Kidney (tissue), 14 donors: ENCODE data around the gene WDR26. TPM values are rescaled to one million over a fixed set of nuclear protein-coding genes. Genes with fewer than 3 reads are reported as not detected.
"Not testable (repeated sequence)": the region's sequence is repeated elsewhere in the genome, so short reads cannot be mapped to it uniquely, and the experiment has no call there.

Experiments used
- DNase-seq, 5 donors: peaks; one replicate each; pipeline ENCODE4 v3.0.0-alpha.2; 2013 to 2020
- FAIRE-seq: peaks from 2 replicates; lab custom pipeline; 2012; peaks lifted over from hg19 to GRCh38; lab: Jason Lieb, UNC
- H3K27ac ChIP-seq, 2 donors: one replicate each; pipeline ENCODE4 v1.7.0; 2013; ENCODE audit warnings: low read depth in 2 of 2, low read length in 2 of 2, inconsistent platforms in 1 of 2
- H3K27me3 ChIP-seq: one replicate; pipeline ENCODE4 v1.7.1; 2013; ENCODE audit warnings: low read length, inconsistent platforms; ENCODE audit not compliant: control insufficient read depth, insufficient read depth
- H3K36me3 ChIP-seq, 3 donors: one replicate each; pipeline versions ENCODE4 v1.7.0 to v1.7.1; 2013; ENCODE audit warnings: low read length in 3 of 3, control low read depth in 1 of 3, inconsistent platforms in 1 of 3; ENCODE audit not compliant: insufficient read depth in 3 of 3, control insufficient read depth in 2 of 3
- H3K4me1 ChIP-seq, 3 donors: one replicate each; pipeline versions ENCODE4 v1.7.0 to v1.7.1; 2013; ENCODE audit warnings: low read length in 3 of 3, inconsistent platforms in 1 of 3, low read depth in 1 of 3; ENCODE audit not compliant: control insufficient read depth in 2 of 3, insufficient read depth in 2 of 3
- H3K4me3 ChIP-seq, 3 donors: one replicate each; pipeline versions ENCODE4 v1.7.0 to v1.8.1; 2013; ENCODE audit warnings: low read length in 3 of 3, control low read depth in 1 of 3, inconsistent platforms in 1 of 3
- H3K9ac ChIP-seq, 3 donors: one replicate each; pipeline versions ENCODE4 v1.7.0 to v1.7.1; 2013; ENCODE audit warnings: low read length in 3 of 3, control low read depth in 1 of 3, inconsistent platforms in 1 of 3
- H3K9me3 ChIP-seq, 3 donors: one replicate each; pipeline versions ENCODE4 v1.7.0 to v1.7.1; 2013; ENCODE audit warnings: low read length in 3 of 3, control low read depth in 1 of 3, inconsistent platforms in 1 of 3; ENCODE audit not compliant: control insufficient read depth in 2 of 3, insufficient read depth in 1 of 3
- CTCF ChIP-seq: IDR thresholded peaks from 3 replicates; pipeline ENCODE4 v1.5.1; 2012; ENCODE audit warnings: mild to moderate bottlenecking, moderate library complexity, borderline replicate concordance; ENCODE audit not compliant: insufficient read depth; ENCODE audit errors: extremely low read depth
- intact Hi-C: fragments of 100-400 bp; cut with DNase I; formaldehyde crosslinking; loops from one replicate; pipeline ENCODE4 v1.11.1; 2022
- polyA plus RNA-seq: library from polyadenylated mRNA; stranded (reverse); fragments of 350-450 nt; fragmentation: Illumina TruSeq; extraction: RNeasy Lipid Tissue Mini Kit (QIAGEN cat#74804); gene quantifications from one replicate; pipeline ENCODE4 v1.2.3, GENCODE V29; 2014; ENCODE audit warnings: low read depth, low replicate concordance; ENCODE audit not compliant: insufficient read depth
- total RNA-seq: library from RNA; stranded (reverse); fragmentation: NEBNext Ultra II Directional; extraction: Animal tissue kit (Norgen Biotek cat#: 25700); gene quantifications from one replicate; pipeline ENCODE4 v1.2.1, GENCODE V29; 2021
- donor health status: control.
- donor health status: control.
- donor health status: control.
- donor health status: control.
- donor health status: control.
- donor health status: DM: yes; HTN: yes; CAD: no.
- donor health status: Normal renal cell carcinoma (clear cell type).

The WDR26 gene
- total and polyA plus RNA-seq, 2 donors from 2014 or later: 23.9 to 77.5 TPM

DNA sequence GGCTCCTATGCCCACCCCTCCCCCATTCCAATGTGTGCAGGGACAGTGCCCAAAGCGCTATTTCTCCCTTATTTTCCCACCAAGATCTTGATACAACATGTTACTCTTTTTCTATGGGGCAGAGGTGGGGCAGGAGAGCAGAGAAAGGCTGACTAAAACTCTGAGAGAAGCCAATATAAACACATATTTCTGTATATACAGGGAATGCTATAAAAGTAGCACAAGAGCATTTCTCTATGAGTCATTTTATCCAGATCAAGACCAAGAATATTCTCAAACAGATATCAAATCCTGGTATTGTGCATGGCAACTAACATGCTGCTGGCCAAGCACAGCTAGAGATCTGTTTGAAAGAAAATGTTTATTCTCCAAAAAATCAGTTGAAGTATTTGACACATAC, 7.3 kb downstream of the WDR26 start:
- H3K27ac ChIP-seq: no peak overlapping the region

GRCh38 chr1:224426869-224427268, 7.7 kb downstream of the WDR26 start:
- FAIRE-seq, H3K4me3 ChIP-seq, H3K27me3 ChIP-seq, H3K9me3 ChIP-seq, H3K27ac ChIP-seq, DNase-seq, intact Hi-C loops, H3K9ac ChIP-seq: not testable (repeated sequence)
- peaks cover 6 to 34% (median 15%) of the 10 kb centered on the region in 3 donors for H3K36me3 ChIP-seq
- peaks cover 4 to 13% (median 7%) of the 10 kb centered on the region in 3 donors for H3K4me1 ChIP-seq

More for the DNA sequence above, 7.3 kb downstream of the WDR26 start:
- intact Hi-C loops: no loop called here
- Histone ChIP-seq H3K27me3 (no peaks in the 10 kb centered on the region), H3K36me3 (peaks cover 6 to 29% (median 11%) of the 10 kb centered on the region in 3 donors), H3K4me3 (no peak overlapping the region), H3K9me3 (no peaks in the 10 kb centered on the region), H3K4me1 (peaks cover 4 to 13% (median 7%) of the 10 kb centered on the region in 3 donors), H3K9ac (no peak overlapping the region)
- DNase-seq (no peak), FAIRE-seq (no peak)
- no peak for TF ChIP-seq CTCF

- Histone ChIP-seq H3K9me3 (no peaks in the 10 kb centered on the region), H3K27ac (no peak overlapping the region), H3K4me1 (peaks cover 0 to 2% (median 0%) of the 10 kb centered on the region in 3 donors), H3K9ac (no peak overlapping the region), H3K36me3 (peaks cover 13 to 38% (median 22%) of the 10 kb centered on the region in 3 donors), H3K27me3 (no peaks in the 10 kb centered on the region), H3K4me3 (no peak overlapping the region)
- no peak for TF ChIP-seq CTCF
- no peak for DNase-seq
- intact Hi-C loops: no loop called here
- FAIRE-seq: no peak
Measured at GRCh38 chr1:224425279-224425884, 9.2 kb downstream of the WDR26 start.

GRCh38 chr1:224420106-224420505, 14.5 kb downstream of the WDR26 start:
- Histone ChIP-seq H3K9me3 (no peaks in the 10 kb centered on the region), H3K27me3 (no peaks in the 10 kb centered on the region), H3K36me3 (peaks cover 26 to 68% (median 49%) of the 10 kb centered on the region in 3 donors), H3K4me1 (no peaks in the 10 kb centered on the region), H3K9ac (no peak overlapping the region), H3K27ac (no peak overlapping the region), H3K4me3 (no peak overlapping the region)
- intact Hi-C loops: no loop called here
- no peak for FAIRE-seq
- TF ChIP-seq CTCF: no peak
- no peak for DNase-seq
